Testis (tissue), 3 donors: Measurements from ENCODE around the gene RPS2. TPM values are rescaled to one million over a fixed set of nuclear protein-coding genes. Genes with fewer than 3 reads are reported as not detected.

ENCODE experiments used
- DNase-seq: peaks from one replicate; pipeline ENCODE4 v3.0.0-alpha.2; 2019
- H3K27ac ChIP-seq, 2 donors: fragments of 200-600 bp; sonication (generic); one replicate each; pipeline ENCODE4 v1.5.1; 2019
- H3K27me3 ChIP-seq: fragments of 200-600 bp; sonication (generic); one replicate; pipeline ENCODE4 v1.5.1; 2019
- H3K36me3 ChIP-seq: fragments of 200-600 bp; sonication (generic); one replicate; pipeline ENCODE4 v1.5.1; 2017; ENCODE audit warnings: low read depth; ENCODE audit errors: missing control alignments
- H3K4me1 ChIP-seq: fragments of 200-600 bp; sonication (generic); one replicate; pipeline ENCODE4 v1.5.1; 2019
- H3K4me3 ChIP-seq, 2 donors: fragments of 200-600 bp; sonication (generic); one replicate each; pipeline ENCODE4 v1.5.1; 2017 to 2019
- H3K9me3 ChIP-seq: fragments of 200-600 bp; sonication (generic); one replicate; pipeline ENCODE4 v1.5.1; 2017
- POLR2A ChIP-seq: fragments of 450-650 bp; IDR thresholded peaks from one replicate; pipeline ENCODE4 v1.6.1; 2017; ENCODE audit warnings: antibody characterized with exemption, mild to moderate bottlenecking, moderate library complexity
- WGBS, 2 donors: methylation state at CpG; one replicate each; pipeline ENCODE4 v1.1.5; 2018; 5-methylcytosine and 5-hydroxymethylcytosine counted together
- intact Hi-C: fragments of 100-400 bp; cut with DNase I; formaldehyde crosslinking; loops from one replicate; pipeline ENCODE4 v1.15.1; 2023; ENCODE audit warnings: low total_unique reads
- polyA plus RNA-seq: library from polyadenylated mRNA; stranded (reverse); fragments of 350-450 nt; fragmentation: Illumina TruSeq; extraction: RNeasy Lipid Tissue Mini Kit (QIAGEN cat#74804); gene quantifications from one replicate; pipeline ENCODE4 v1.2.3, GENCODE V29; 2014; ENCODE audit warnings: low read depth, low replicate concordance; ENCODE audit not compliant: insufficient read depth
- total RNA-seq, 2 donors: library from RNA; depleted of rRNA; stranded (reverse); fragments of >200 nt; gene quantifications; one replicate each; pipeline ENCODE4 v1.2.3, GENCODE V29; 2016
- TF ChIP-seq, protein P1 (sequence below), 3 experiments: fragments of 450-650 bp in 2 of 3; fragments of 200-600 bp in 1 of 3; sonication (generic) in 1 of 3; IDR thresholded peaks; one replicate each; pipeline ENCODE4 v1.5.1; 2016 to 2019; ENCODE audit warnings: antibody characterized with exemption in 3 of 3, mild to moderate bottlenecking in 2 of 3, moderate library complexity in 1 of 3

Gene RPS2
- total and polyA plus RNA-seq, 3 donors from 2014 or later, result 744 to 1,779 (median 1,272) TPM

DNA sequence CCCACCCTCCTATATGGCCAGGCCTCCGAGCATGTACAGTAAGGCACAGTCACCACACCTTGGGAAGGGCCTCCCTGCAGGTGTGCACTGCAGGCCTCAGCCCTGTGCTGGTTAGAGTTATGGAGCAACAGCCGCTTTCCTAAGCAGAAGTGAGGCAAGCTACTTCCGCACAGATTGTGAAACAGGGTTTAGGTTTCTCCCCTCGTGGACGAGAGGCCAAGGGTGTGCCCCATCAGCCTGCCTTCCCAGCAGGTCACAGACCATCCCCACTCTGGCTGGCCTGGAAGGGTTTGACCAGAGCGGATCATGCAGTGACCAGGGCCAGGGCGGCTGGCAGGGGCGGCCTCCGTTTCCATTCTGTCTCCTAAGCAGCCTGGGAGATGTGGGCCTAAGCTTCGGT lies 26.3 kb downstream of the RPS2 start:
- DNase-seq, result no peak
- TF ChIP-seq POLR2A, result no peak
- no peaks in the 10 kb centered on the region for H3K36me3 ChIP-seq
- H3K4me1 ChIP-seq, result peaks cover 10% of the 10 kb centered on the region
- H3K27me3 ChIP-seq, result no peaks in the 10 kb centered on the region
- no peak overlapping the region for H3K27ac ChIP-seq
- 86 to 95% methylated on average over 7 to 10 of the region's 10 CpGs for WGBS, 2 donors
- H3K4me3 ChIP-seq, result no peak overlapping the region
- intact Hi-C loops, result no loop called here
- H3K9me3 ChIP-seq, result no peaks in the 10 kb centered on the region

DNA sequence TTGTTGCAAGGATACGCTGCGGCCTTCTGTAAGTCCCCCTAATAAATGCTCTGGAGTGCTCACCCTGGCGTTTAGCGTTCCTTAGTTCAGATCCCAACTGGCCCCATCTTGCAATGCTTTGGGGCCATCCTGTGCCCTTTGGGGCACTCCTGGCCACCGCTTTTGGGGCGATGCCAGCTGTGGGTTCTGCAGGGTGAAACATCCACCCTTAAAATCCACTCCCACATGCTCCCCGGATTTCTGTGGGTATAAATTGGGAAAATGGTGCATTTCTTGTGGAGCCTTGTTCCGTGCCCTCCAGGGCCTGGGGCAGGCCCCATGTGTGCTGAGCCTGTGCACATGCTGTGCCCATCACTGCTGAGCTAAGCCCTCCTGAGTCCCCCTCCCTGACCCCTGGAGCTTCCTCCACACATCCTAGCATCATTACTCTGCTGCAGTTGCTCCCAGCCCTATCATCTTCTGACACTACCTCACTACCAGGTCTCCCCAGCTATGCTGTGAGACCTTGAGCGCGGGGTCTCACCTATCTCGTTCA lies 27.6 kb downstream of the RPS2 start:
- TF ChIP-seq, protein P1, sequence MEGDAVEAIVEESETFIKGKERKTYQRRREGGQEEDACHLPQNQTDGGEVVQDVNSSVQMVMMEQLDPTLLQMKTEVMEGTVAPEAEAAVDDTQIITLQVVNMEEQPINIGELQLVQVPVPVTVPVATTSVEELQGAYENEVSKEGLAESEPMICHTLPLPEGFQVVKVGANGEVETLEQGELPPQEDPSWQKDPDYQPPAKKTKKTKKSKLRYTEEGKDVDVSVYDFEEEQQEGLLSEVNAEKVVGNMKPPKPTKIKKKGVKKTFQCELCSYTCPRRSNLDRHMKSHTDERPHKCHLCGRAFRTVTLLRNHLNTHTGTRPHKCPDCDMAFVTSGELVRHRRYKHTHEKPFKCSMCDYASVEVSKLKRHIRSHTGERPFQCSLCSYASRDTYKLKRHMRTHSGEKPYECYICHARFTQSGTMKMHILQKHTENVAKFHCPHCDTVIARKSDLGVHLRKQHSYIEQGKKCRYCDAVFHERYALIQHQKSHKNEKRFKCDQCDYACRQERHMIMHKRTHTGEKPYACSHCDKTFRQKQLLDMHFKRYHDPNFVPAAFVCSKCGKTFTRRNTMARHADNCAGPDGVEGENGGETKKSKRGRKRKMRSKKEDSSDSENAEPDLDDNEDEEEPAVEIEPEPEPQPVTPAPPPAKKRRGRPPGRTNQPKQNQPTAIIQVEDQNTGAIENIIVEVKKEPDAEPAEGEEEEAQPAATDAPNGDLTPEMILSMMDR (IDR thresholded peaks at IDR 0.05), result no peak
- TF ChIP-seq POLR2A, result no peak
- Histone ChIP-seq H3K36me3 (no peaks in the 10 kb centered on the region), H3K4me3 (no peak overlapping the region), H3K27me3 (no peaks in the 10 kb centered on the region), H3K27ac (no peak overlapping the region), H3K9me3 (no peaks in the 10 kb centered on the region), H3K4me1 (peaks cover 4% of the 10 kb centered on the region)
- 92 to 93% methylated on average over 11 of the region's 11 CpGs for WGBS, 2 donors
- intact Hi-C loops, result no loop called here
- no peak for DNase-seq

DNA sequence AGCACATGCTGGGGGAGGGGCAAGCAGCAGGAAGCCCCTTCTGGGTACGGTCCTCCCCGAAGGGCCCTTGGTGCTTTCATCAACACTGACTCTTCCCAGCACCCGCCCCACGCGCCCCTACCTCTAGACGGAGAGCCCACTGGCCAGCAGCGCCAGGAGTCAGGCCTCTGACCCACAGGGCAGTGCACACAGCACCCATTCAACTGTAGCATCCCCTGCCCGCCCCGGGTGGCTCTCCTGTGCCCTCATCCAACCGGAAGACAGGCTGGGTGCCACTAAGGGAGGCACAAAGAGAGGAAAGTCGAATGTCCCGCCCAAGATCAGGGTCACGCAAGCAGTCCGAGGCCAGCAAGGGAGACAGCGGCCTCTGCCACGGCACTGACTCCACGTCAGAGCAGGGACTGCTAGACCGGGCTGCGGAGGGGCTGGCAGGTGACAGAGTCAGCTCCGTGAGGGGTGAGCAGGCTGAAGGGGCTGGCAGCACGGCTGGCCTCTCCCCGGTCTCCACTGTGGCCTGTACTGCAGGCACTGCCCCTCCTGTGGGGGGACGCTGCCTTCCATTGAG lies 31.4 kb downstream of the RPS2 start:
- H3K36me3 ChIP-seq, result no peaks in the 10 kb centered on the region
- intact Hi-C loops, result no loop called here
- no peak overlapping the region for H3K4me3 ChIP-seq
- no peaks in the 10 kb centered on the region for H3K4me1 ChIP-seq
- no peaks in the 10 kb centered on the region for H3K9me3 ChIP-seq
- no peak overlapping the region for H3K27ac ChIP-seq
- no peaks in the 10 kb centered on the region for H3K27me3 ChIP-seq
- no peak for DNase-seq
- 70 to 72% methylated on average over 16 to 23 of the region's 23 CpGs for WGBS, 2 donors
- TF ChIP-seq, protein P1 (IDR thresholded peaks at IDR 0.05), result no peak
- no peak for TF ChIP-seq POLR2A

DNA sequence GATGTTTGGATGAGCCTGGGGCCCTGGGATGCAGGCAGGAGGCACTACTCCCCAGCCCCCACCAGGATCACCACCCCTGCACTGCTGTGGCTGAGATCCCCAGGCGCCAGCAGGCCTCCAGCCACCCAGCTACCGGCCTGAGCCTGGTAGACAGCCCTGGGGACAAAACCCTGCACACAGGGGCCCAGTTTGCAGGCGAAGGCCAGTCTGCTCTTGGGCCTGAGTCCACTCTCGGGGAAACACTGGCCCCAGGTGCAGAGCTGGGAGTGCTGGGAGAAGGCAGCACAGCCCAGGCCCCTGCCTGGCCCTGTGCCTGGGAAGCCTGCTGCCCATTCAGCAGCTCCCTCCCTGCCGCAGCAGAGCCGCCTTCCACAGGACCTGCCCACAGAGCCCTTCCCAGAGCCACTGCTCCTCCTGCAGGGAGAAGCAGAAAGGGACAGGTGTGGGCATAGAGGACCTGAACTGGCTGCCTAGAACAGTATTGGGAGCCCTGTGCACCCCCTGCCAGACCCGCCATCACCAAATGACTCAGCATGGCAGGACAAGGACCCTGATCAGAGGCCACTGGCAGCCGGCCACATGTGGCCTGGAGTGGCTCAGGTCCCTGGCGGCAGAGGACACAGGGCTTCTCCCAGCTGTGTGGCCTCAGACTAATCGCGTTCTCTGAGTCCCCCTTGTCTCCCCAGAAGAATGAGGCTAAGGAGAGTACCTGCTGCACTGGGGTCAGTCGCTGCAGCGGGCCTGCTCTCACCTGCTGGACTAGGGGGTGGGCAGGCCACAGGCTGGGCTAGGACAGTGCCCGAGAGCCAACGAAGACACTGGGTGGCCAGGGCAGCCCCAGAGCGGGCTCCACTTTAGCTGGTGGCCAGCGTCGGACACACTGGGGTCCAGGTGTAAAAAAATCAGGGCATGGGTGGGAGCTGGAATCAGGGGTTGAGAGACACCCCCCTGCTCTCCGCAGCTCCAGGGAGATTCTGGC lies 32.3 kb downstream of the RPS2 start:
- H3K27ac ChIP-seq, result no peak overlapping the region
- H3K9me3 ChIP-seq, result no peaks in the 10 kb centered on the region
- WGBS, 2 donors, result 76 to 86% methylated on average over 14 to 19 of the region's 19 CpGs
- no peaks in the 10 kb centered on the region for H3K36me3 ChIP-seq
- H3K27me3 ChIP-seq, result no peaks in the 10 kb centered on the region
- no peak overlapping the region for H3K4me3 ChIP-seq
- TF ChIP-seq, protein P1 (IDR thresholded peaks at IDR 0.05), result no peak
- TF ChIP-seq POLR2A, result no peak
- peak; percentile 43 for DNase-seq
- no peaks in the 10 kb centered on the region for H3K4me1 ChIP-seq
- intact Hi-C loops, result no loop called here

DNA sequence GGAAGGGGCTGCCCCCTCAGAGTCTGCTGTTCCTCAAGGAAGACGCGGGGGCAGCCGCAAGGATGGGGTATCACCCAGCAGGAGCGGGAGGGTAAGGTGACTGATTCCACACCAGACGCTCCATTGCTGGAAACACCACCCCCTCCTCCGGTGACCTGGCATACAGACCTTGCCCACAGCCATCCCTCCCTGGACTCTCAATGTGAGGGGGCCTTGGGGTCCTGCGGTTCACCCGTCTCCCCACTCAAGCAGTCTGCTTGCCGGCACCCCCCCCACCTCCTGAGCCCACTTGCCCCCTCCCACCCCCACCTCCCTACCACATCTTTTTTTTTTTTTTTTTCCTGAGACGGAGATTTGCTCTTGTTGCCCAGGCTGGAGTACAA lies 34.3 kb downstream of the RPS2 start:
- Histone ChIP-seq H3K9me3 (no peaks in the 10 kb centered on the region), H3K27ac (no peak overlapping the region)

More for the DNA sequence above, 34.3 kb downstream of the RPS2 start:
- intact Hi-C loops, result no loop called here
- H3K4me3 ChIP-seq, result peak overlapping the region; percentile 56 to 72
- no peak for TF ChIP-seq POLR2A
- TF ChIP-seq, protein P1 (IDR thresholded peaks at IDR 0.05), result no peak
- no peaks in the 10 kb centered on the region for H3K4me1 ChIP-seq
- no peak for DNase-seq
- H3K36me3 ChIP-seq, result no peaks in the 10 kb centered on the region
- H3K27me3 ChIP-seq, result no peaks in the 10 kb centered on the region
- WGBS, 2 donors, result 59 to 75% methylated on average over 4 to 10 of the region's 10 CpGs
